Measurements from ENCODE around the gene CACHD1. TPM values are rescaled to one million over a fixed set of nuclear protein-coding genes. Genes with fewer than 3 reads are reported as not detected.

CACHD1 gene
- total and polyA plus RNA-seq, 2 of the 4 experiments (the other 2 are of a cell fraction) = 2.9 to 5.9 TPM

DNA sequence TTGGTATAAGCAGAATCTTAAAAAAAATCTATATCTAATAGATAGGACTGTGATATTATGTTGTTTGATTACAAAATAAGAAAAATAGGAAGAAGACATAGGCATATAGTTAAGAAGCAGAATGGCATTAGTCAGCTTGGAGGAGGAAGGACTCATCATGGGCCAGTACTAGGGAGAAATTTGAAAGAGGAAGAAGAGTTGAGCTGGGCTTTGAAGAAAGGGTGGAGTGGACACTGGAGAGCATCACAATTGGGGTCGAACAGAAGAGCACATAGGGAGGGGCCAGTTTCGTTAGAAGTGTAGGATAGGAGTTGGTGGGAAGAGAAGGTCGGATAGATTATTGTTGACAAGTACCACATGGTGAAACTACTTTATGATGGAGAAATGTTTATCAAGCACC lies 129.3 kb downstream of the CACHD1 start:
- dilution Hi-C loops (cut with HindIII; ENCODE audit: low sequenced_read_pairs, unreplicated experiment) (no loop called here), in situ Hi-C loops (cut with MboI; ENCODE audit: low sequenced_read_pairs) (no loop called here), intact Hi-C loops (cut with micrococcal nuclease) (no loop called here)
- Histone ChIP-seq H3K18ac (ENCODE audit: low read depth, low read length) (no peak overlapping the region), H4K20me1 (ENCODE audit: insufficient read depth, low read length) (no peaks in the 10 kb centered on the region), H4K91ac (ENCODE audit: insufficient read depth, low read depth, low read length) (no peak overlapping the region), H2AK5ac (ENCODE audit: low read depth, low read length) (no peak overlapping the region), H3K36me3 (ENCODE audit: control insufficient read depth, insufficient read depth, low read length) (no peaks in the 10 kb centered on the region; the same call in 1 of the 2 replicates), H3K9me3 (ENCODE audit: control insufficient read depth, insufficient read depth, low read length) (no peaks in the 10 kb centered on the region), H3K4me3 (ENCODE audit: insufficient read depth, low read depth, low read length) (no peak overlapping the region), H3K27me3 (ENCODE audit: control insufficient read depth, insufficient read depth, low read length) (no peaks in the 10 kb centered on the region), H2BK5ac (ENCODE audit: low read depth, low read length, poor library complexity, severe bottlenecking) (no peak overlapping the region), H2BK15ac (ENCODE audit: low read depth, low read length) (no peak overlapping the region), H3K4me2 (ENCODE audit: low read depth, low read length) (no peak overlapping the region), H3K9me1 (ENCODE audit: insufficient read depth, low read length) (no peaks in the 10 kb centered on the region; the same call in 1 of the 2 replicates), H3K14ac (replicated peaks; ENCODE audit: low read depth, low read length) (no peak overlapping the region), H3K56ac (ENCODE audit: extremely low read depth, insufficient read depth, low read length) (no peak overlapping the region), H2AFZ (replicated peaks; ENCODE audit: low read length, poor library complexity) (no peak overlapping the region), H4K5ac (ENCODE audit: low read depth, low read length) (no peak overlapping the region; the same call in 1 of the 2 replicates), H3K23ac (ENCODE audit: low read depth, low read length) (no peak overlapping the region), H2BK20ac (ENCODE audit: low read depth, low read length) (no peak overlapping the region), H3K79me1 (ENCODE audit: low read depth in 1 of 2, low read length in 2 of 2) (no peaks in the 10 kb centered on the region; a peak in 2 of 4 replicates), H4K8ac (ENCODE audit: low read depth in 2 of 2, low read length in 2 of 2) (no peak overlapping the region), H2AK9ac (replicated peaks; ENCODE audit: low read depth, low read length, poor library complexity) (no peak overlapping the region), H3K27ac (ENCODE audit: insufficient read depth, low read length) (no peak overlapping the region), H2BK120ac (ENCODE audit: low read depth, low read length) (no peak overlapping the region), H3K4me1 (ENCODE audit: control insufficient read depth, insufficient read depth, low read length) (peaks cover 9% of the 10 kb centered on the region), H3K4ac (ENCODE audit: low read depth, low read length) (no peak overlapping the region), H3K9ac (ENCODE audit: low read depth, low read length) (no peak overlapping the region)
- no peak for DNase-seq
- TF ChIP-seq CEBPB (IDR thresholded peaks at IDR 0.05; ENCODE audit: low read depth, low read length) = no peak
- no peak for TF ChIP-seq BHLHE40 (IDR thresholded peaks at IDR 0.05; ENCODE audit: low read depth, low read length)
- TF ChIP-seq NFE2L2 (IDR thresholded peaks at IDR 0.05; ENCODE audit: low read depth, low read length) = no peak
- TF ChIP-seq CHD1 (IDR thresholded peaks at IDR 0.05; ENCODE audit: low read depth, low read length) = no peak
- no peak for TF ChIP-seq RCOR1 (IDR thresholded peaks at IDR 0.05; ENCODE audit: insufficient replicate concordance, low read length)
- TF ChIP-seq, protein P1, sequence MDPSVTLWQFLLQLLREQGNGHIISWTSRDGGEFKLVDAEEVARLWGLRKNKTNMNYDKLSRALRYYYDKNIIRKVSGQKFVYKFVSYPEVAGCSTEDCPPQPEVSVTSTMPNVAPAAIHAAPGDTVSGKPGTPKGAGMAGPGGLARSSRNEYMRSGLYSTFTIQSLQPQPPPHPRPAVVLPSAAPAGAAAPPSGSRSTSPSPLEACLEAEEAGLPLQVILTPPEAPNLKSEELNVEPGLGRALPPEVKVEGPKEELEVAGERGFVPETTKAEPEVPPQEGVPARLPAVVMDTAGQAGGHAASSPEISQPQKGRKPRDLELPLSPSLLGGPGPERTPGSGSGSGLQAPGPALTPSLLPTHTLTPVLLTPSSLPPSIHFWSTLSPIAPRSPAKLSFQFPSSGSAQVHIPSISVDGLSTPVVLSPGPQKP (IDR thresholded peaks at IDR 0.05; ENCODE audit: borderline replicate concordance, low read depth, low read length) = no peak
- TF ChIP-seq, protein P2, sequence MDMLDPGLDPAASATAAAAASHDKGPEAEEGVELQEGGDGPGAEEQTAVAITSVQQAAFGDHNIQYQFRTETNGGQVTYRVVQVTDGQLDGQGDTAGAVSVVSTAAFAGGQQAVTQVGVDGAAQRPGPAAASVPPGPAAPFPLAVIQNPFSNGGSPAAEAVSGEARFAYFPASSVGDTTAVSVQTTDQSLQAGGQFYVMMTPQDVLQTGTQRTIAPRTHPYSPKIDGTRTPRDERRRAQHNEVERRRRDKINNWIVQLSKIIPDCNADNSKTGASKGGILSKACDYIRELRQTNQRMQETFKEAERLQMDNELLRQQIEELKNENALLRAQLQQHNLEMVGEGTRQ (IDR thresholded peaks at IDR 0.05; ENCODE audit: low read depth, low read length) = no peak
- TF ChIP-seq, protein P3, sequence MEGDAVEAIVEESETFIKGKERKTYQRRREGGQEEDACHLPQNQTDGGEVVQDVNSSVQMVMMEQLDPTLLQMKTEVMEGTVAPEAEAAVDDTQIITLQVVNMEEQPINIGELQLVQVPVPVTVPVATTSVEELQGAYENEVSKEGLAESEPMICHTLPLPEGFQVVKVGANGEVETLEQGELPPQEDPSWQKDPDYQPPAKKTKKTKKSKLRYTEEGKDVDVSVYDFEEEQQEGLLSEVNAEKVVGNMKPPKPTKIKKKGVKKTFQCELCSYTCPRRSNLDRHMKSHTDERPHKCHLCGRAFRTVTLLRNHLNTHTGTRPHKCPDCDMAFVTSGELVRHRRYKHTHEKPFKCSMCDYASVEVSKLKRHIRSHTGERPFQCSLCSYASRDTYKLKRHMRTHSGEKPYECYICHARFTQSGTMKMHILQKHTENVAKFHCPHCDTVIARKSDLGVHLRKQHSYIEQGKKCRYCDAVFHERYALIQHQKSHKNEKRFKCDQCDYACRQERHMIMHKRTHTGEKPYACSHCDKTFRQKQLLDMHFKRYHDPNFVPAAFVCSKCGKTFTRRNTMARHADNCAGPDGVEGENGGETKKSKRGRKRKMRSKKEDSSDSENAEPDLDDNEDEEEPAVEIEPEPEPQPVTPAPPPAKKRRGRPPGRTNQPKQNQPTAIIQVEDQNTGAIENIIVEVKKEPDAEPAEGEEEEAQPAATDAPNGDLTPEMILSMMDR (conservative IDR thresholded peaks at IDR 0.05; ENCODE audit: low read depth, low read length) = no peak
- TF ChIP-seq MAFK (IDR thresholded peaks at IDR 0.05; ENCODE audit: low read depth, low read length) = no peak
- TF ChIP-seq FOS (IDR thresholded peaks at IDR 0.05; ENCODE audit: low read depth, low read length) = no peak
- TF ChIP-seq POLR2A (IDR thresholded peaks at IDR 0.05; ENCODE audit: low read depth, low read length) = no peak
- no peak for TF ChIP-seq SMC3 (IDR thresholded peaks at IDR 0.05; ENCODE audit: low read depth, low read length)
- no peak for TF ChIP-seq MXI1 (IDR thresholded peaks at IDR 0.05; ENCODE audit: borderline replicate concordance, low read depth, low read length)
- no peak for TF ChIP-seq RFX5 (IDR thresholded peaks at IDR 0.05; ENCODE audit: low read depth, low read length)
- no peak for TF ChIP-seq MAZ (IDR thresholded peaks at IDR 0.05; ENCODE audit: borderline replicate concordance, low read depth, low read length)
- TF ChIP-seq RAD21 (IDR thresholded peaks at IDR 0.05; ENCODE audit: low read length) = no peak
- BruUV-seq (replicated peaks) = no TSS peak
- 81% methylated on average over 2 of the region's 3 CpGs; no CpG with 5 or more reads in 1 of the 2 experiments for WGBS, 2 experiments (ENCODE audit: extremely low coverage in 2 of 2, insufficient read length in 1 of 2)
- ChIA-PET POLR2A (ENCODE audit: unreplicated experiment) (no interaction called here), CTCF (no interaction called here)
- no peak for ATAC-seq (ENCODE audit: low read depth)
